Kidney (tissue), 14 donors: ENCODE measurements around the gene CMIP. TPM values are rescaled to one million over a fixed set of nuclear protein-coding genes. Genes with fewer than 3 reads are reported as not detected.

Experiments
- DNase-seq, 5 donors: peaks; one replicate each; pipeline ENCODE4 v3.0.0-alpha.2; 2013 to 2020
- FAIRE-seq: peaks from 2 replicates; lab custom pipeline; 2012; peaks lifted over from hg19 to GRCh38; lab: Jason Lieb, UNC
- H3K27ac ChIP-seq, 2 donors: one replicate each; pipeline ENCODE4 v1.7.0; 2013; ENCODE audit warnings: low read depth in 2 of 2, low read length in 2 of 2, inconsistent platforms in 1 of 2
- H3K27me3 ChIP-seq: one replicate; pipeline ENCODE4 v1.7.1; 2013; ENCODE audit warnings: low read length, inconsistent platforms; ENCODE audit not compliant: control insufficient read depth, insufficient read depth
- H3K36me3 ChIP-seq, 3 donors: one replicate each; pipeline versions ENCODE4 v1.7.0 to v1.7.1; 2013; ENCODE audit warnings: low read length in 3 of 3, control low read depth in 1 of 3, inconsistent platforms in 1 of 3; ENCODE audit not compliant: insufficient read depth in 3 of 3, control insufficient read depth in 2 of 3
- H3K4me1 ChIP-seq, 3 donors: one replicate each; pipeline versions ENCODE4 v1.7.0 to v1.7.1; 2013; ENCODE audit warnings: low read length in 3 of 3, inconsistent platforms in 1 of 3, low read depth in 1 of 3; ENCODE audit not compliant: control insufficient read depth in 2 of 3, insufficient read depth in 2 of 3
- H3K4me3 ChIP-seq, 3 donors: one replicate each; pipeline versions ENCODE4 v1.7.0 to v1.8.1; 2013; ENCODE audit warnings: low read length in 3 of 3, control low read depth in 1 of 3, inconsistent platforms in 1 of 3
- H3K9ac ChIP-seq, 3 donors: one replicate each; pipeline versions ENCODE4 v1.7.0 to v1.7.1; 2013; ENCODE audit warnings: low read length in 3 of 3, control low read depth in 1 of 3, inconsistent platforms in 1 of 3
- H3K9me3 ChIP-seq, 3 donors: one replicate each; pipeline versions ENCODE4 v1.7.0 to v1.7.1; 2013; ENCODE audit warnings: low read length in 3 of 3, control low read depth in 1 of 3, inconsistent platforms in 1 of 3; ENCODE audit not compliant: control insufficient read depth in 2 of 3, insufficient read depth in 1 of 3
- CTCF ChIP-seq: IDR thresholded peaks from 3 replicates; pipeline ENCODE4 v1.5.1; 2012; ENCODE audit warnings: mild to moderate bottlenecking, moderate library complexity, borderline replicate concordance; ENCODE audit not compliant: insufficient read depth; ENCODE audit errors: extremely low read depth
- intact Hi-C: fragments of 100-400 bp; cut with DNase I; formaldehyde crosslinking; loops from one replicate; pipeline ENCODE4 v1.11.1; 2022
- polyA plus RNA-seq: library from polyadenylated mRNA; stranded (reverse); fragments of 350-450 nt; fragmentation: Illumina TruSeq; extraction: RNeasy Lipid Tissue Mini Kit (QIAGEN cat#74804); gene quantifications from one replicate; pipeline ENCODE4 v1.2.3, GENCODE V29; 2014; ENCODE audit warnings: low read depth, low replicate concordance; ENCODE audit not compliant: insufficient read depth
- total RNA-seq: library from RNA; stranded (reverse); fragmentation: NEBNext Ultra II Directional; extraction: Animal tissue kit (Norgen Biotek cat#: 25700); gene quantifications from one replicate; pipeline ENCODE4 v1.2.1, GENCODE V29; 2021
- donor health status: control.
- donor health status: control.
- donor health status: control.
- donor health status: control.
- donor health status: control.
- donor health status: DM: yes; HTN: yes; CAD: no.
- donor health status: Normal renal cell carcinoma (clear cell type).

CMIP gene
- total and polyA plus RNA-seq, 2 donors from 2014 or later, result 16.6 to 65.7 TPM

GRCh38 chr16:81587626-81588160 is 143.1 kb downstream of the CMIP start:
- Histone ChIP-seq H3K27ac (no peak overlapping the region), H3K36me3 (no peaks in the 10 kb centered on the region), H3K27me3 (no peaks in the 10 kb centered on the region), H3K4me3 (no peak overlapping the region), H3K4me1 (peaks cover 0 to 8% (median 3%) of the 10 kb centered on the region in 3 donors), H3K9ac (no peak overlapping the region), H3K9me3 (no peaks in the 10 kb centered on the region)
- DNase-seq (peak in 1 of 5 donors; percentile 43), FAIRE-seq (no peak)
- intact Hi-C loops, result no loop called here
- TF ChIP-seq CTCF, result no peak

- Histone ChIP-seq H3K9ac (no peak overlapping the region), H3K36me3 (no peaks in the 10 kb centered on the region), H3K4me3 (no peak overlapping the region), H3K9me3 (no peaks in the 10 kb centered on the region), H3K27ac (no peak overlapping the region), H3K4me1 (peaks cover 0 to 13% (median 6%) of the 10 kb centered on the region in 3 donors), H3K27me3 (no peaks in the 10 kb centered on the region)
- peak in 1 of 5 donors; percentile 21 for DNase-seq
- no peak for FAIRE-seq
- intact Hi-C loops, result no loop called here
- no peak for TF ChIP-seq CTCF
Measured at GRCh38 chr16:81588326-81589081, 143.9 kb downstream of the CMIP start.

DNA sequence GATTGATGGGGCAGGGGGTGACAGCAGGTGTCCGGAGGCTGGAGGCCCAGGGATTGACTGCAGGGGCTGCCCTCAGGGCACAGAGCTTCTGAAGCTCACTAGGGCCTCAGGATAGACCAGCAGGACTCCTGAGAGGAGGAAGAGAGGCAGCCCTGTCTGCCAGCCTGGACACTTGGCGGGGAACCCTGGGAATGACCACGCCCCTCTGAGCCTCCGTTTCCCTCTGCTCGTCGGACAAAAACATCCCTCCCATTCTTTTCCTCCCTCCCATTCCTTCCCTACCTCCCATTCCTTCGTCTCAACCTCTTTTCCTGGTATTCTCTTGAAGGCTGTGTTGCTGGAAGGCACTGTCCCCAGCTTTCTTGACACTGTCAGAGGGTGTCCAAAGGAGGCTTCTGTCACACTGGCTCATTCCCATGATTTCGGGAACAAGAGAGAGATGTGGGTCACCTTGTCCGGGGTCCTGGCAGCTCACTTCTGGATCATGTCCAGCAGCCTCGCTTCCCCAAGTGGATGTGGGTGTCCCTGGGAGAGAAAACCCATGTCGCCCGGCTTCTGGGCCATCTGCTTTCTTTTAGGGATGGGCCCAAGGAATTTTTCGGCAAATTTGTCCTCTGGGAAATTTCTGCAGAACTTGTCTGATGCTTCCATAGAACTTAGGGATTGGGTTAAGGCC is 145.5 kb downstream of the CMIP start:
- Histone ChIP-seq H3K36me3 (no peaks in the 10 kb centered on the region), H3K27ac (no peak overlapping the region), H3K4me1 (peaks cover 0 to 13% (median 6%) of the 10 kb centered on the region in 3 donors), H3K27me3 (no peaks in the 10 kb centered on the region), H3K9me3 (no peaks in the 10 kb centered on the region), H3K4me3 (no peak overlapping the region), H3K9ac (no peak overlapping the region)
- DNase-seq (peak in 1 of 5 donors; percentile 60), FAIRE-seq (no peak)
- intact Hi-C loops, result no loop called here
- no peak for TF ChIP-seq CTCF
